Common myeloid progenitor, CD34-positive (primary cell): ENCODE data around the gene GIPC1.
A peak's percentile ranks its signal among the peaks of the same experiment; 100 is the strongest.

Experiments used
- CTCF ChIA-PET: fragments of 350-600 bp; sonication (Branson Sonifier 250); formaldehyde crosslinking; loops from one replicate; lab custom pipeline; 2021; ENCODE audit warnings: antibody characterized with exemption; lab: Charles Lee
- POLR2A ChIA-PET: fragments of 350-600 bp; sonication (Branson Sonifier 250); formaldehyde crosslinking; loops from one replicate; lab custom pipeline; 2021; ENCODE audit warnings: antibody characterized with exemption; lab: Charles Lee
- DNase-seq, 3 donors: peaks; one replicate each; pipeline versions ENCODE4 v3.0.0 to v3.0.0-alpha.2; 2013
- H3K27ac ChIP-seq, 2 experiments: 1 replicate in 1 of 2; 2 replicates in 1 of 2; pipeline ENCODE4 v1.7.0; 2013; ENCODE audit warnings: inconsistent platforms in 2 of 2, low read length in 2 of 2, mild to moderate bottlenecking in 2 of 2, low read depth in 1 of 2, moderate library complexity in 1 of 2; ENCODE audit not compliant: severe bottlenecking in 2 of 2, insufficient read depth in 1 of 2, poor library complexity in 1 of 2
- H3K27me3 ChIP-seq, 5 experiments: replicated peaks in 2 of 5; 1 replicate in 3 of 5; 2 replicates in 2 of 5; pipeline versions ENCODE4 v1.6.1 to v1.7.0; 2013; ENCODE audit warnings: low read length in 4 of 5, mild to moderate bottlenecking in 2 of 5, moderate library complexity in 2 of 5, inconsistent platforms in 1 of 5; ENCODE audit not compliant: insufficient read depth in 5 of 5, control insufficient read depth in 4 of 5
- H3K36me3 ChIP-seq, 4 experiments: 1 replicate in 2 of 4; 2 replicates in 2 of 4; pipeline versions ENCODE4 v1.6.1 to v1.7.0; 2013; ENCODE audit warnings: low read length in 3 of 4, control low read depth in 1 of 4, mild to moderate bottlenecking in 1 of 4; ENCODE audit not compliant: control insufficient read depth in 4 of 4, insufficient read depth in 4 of 4
- H3K4me1 ChIP-seq, 4 experiments: 1 replicate in 3 of 4; 2 replicates in 1 of 4; pipeline versions ENCODE4 v1.6.1 to v1.7.1; 2013; ENCODE audit warnings: low read length in 3 of 4, mild to moderate bottlenecking in 3 of 4, control low read depth in 1 of 4, inconsistent platforms in 1 of 4, moderate library complexity in 1 of 4; ENCODE audit not compliant: control insufficient read depth in 4 of 4, insufficient read depth in 4 of 4; ENCODE audit errors: control extremely low read depth in 1 of 4
- H3K4me3 ChIP-seq, 7 experiments: 1 replicate in 4 of 7; 2 replicates in 3 of 7; pipeline versions ENCODE4 v1.5.1 to v1.7.0; 2013; ENCODE audit warnings: mild to moderate bottlenecking in 7 of 7, low read length in 6 of 7, moderate library complexity in 6 of 7, inconsistent platforms in 2 of 7, low read depth in 2 of 7, control low read depth in 1 of 7; ENCODE audit not compliant: insufficient read depth in 4 of 7, control insufficient read depth in 1 of 7; ENCODE audit errors: extremely low read depth in 1 of 7
- H3K9me3 ChIP-seq, 5 experiments: 1 replicate in 4 of 5; 2 replicates in 1 of 5; pipeline versions ENCODE4 v1.6.1 to v1.7.1; 2013; ENCODE audit warnings: low read length in 4 of 5, mild to moderate bottlenecking in 2 of 5, inconsistent platforms in 1 of 5, low read depth in 1 of 5, moderate library complexity in 1 of 5; ENCODE audit not compliant: control insufficient read depth in 4 of 5, insufficient read depth in 2 of 5; ENCODE audit errors: control extremely low read depth in 1 of 5
- WGBS: methylation state at CpG from one replicate; pipeline ENCODE4 v1.1.5; 2013; ENCODE audit not compliant: insufficient coverage; 5-methylcytosine and 5-hydroxymethylcytosine counted together

The GIPC1 gene

DNA sequence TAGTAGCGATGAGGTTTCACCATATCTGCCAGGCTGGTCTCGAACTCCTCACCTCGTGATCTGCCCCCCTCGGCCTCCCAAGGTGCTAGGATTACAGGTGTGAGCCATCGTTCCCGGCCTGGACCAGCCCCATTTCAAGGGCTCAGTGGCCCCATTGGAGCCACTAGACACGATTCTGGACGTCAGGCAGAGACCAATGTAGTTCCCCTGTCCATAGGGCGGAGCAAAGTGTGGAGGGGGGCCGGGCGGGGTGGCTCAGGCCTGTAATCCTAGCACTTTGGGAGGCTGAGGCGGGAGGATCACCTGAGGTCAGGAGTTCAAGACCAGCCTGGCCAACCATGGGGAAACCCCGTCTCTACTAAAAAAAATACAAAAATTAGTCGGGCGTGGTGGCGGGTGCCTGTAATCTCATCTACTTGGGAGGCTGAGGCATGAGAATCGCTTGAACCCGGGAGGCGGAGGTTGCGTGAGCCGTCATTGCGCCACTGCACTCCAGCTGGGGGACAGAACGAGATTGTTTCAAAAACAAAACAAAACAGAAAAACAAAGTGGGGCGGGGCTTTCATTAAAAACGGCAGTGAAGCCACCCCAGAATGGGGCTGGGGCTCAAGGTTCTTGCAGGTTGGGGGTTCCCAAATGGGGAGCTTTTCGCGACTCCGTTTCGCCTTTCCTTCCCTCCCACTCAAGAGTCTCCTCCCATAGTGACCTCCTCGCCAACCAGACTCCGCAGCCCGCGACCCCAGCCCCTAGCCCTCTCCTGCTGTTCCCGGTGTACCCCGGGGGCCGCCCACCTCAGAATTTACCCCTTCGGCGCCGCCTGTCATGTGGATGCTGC lies 32.7 kb upstream of the GIPC1 start:
- peak overlapping the region; percentile 40 to 86 for H3K27ac ChIP-seq
- POLR2A ChIA-PET = interaction anchor here (1.0 to 1.8 kb wide), 2 partner anchors 8 to 11 kb away, joined by 3 to 12 read pairs; partner anchors contain the start of gene DNAJB1
- DNase-seq = no peak
- peaks cover 6 to 26% (median 14%) of the 10 kb centered on the region in 4 experiments for H3K4me1 ChIP-seq
- H3K27me3 ChIP-seq = no peaks in the 10 kb centered on the region
- no peaks in the 10 kb centered on the region for H3K36me3 ChIP-seq
- H3K4me3 ChIP-seq = peak overlapping the region; percentile 87 to 97 (median 95)
- H3K9me3 ChIP-seq = no peaks in the 10 kb centered on the region
- WGBS = 42% methylated on average over 39 of the region's 39 CpGs
- CTCF ChIA-PET = interaction anchor here (1.4 kb wide), 1 partner anchor 25 kb away, joined by 3 read pairs; no protein-coding TSS in a partner anchor

GRCh38 chr19:14526423-14526822 lies 30.5 kb upstream of the GIPC1 start:
- no peaks in the 10 kb centered on the region for H3K27me3 ChIP-seq
- ChIA-PET POLR2A (interaction anchor here (1.2 kb wide), 1 partner anchor 24 kb away, joined by 3 read pairs; no protein-coding TSS in a partner anchor), CTCF (interaction anchor here (1.0 to 1.4 kb wide), 2 partner anchors 19 to 34 kb away, joined by 3 to 4 read pairs; no protein-coding TSS in a partner anchor)
- no peaks in the 10 kb centered on the region for H3K36me3 ChIP-seq
- no peak overlapping the region for H3K4me3 ChIP-seq
- no peak overlapping the region for H3K27ac ChIP-seq
- WGBS = 100% methylated on average over 3 of the region's 4 CpGs
- no peak for DNase-seq
- H3K9me3 ChIP-seq = no peaks in the 10 kb centered on the region
- H3K4me1 ChIP-seq = peaks cover 6 to 24% (median 10%) of the 10 kb centered on the region in 4 experiments

- H3K4me3 ChIP-seq = no peak overlapping the region
- no peaks in the 10 kb centered on the region for H3K9me3 ChIP-seq
- CTCF ChIA-PET = interaction anchor here (0.6 to 1.4 kb wide), 3 partner anchors 19 to 102 kb away, joined by 3 to 4 read pairs (median 3); no protein-coding TSS in a partner anchor
- H3K27ac ChIP-seq = no peak overlapping the region
- WGBS = 100% methylated on average over 3 of the region's 6 CpGs
- no peak for DNase-seq
- peaks cover 6 to 22% (median 9%) of the 10 kb centered on the region in 4 experiments for H3K4me1 ChIP-seq
- POLR2A ChIA-PET = interaction anchor here (1.2 kb wide), 1 partner anchor 23 kb away, joined by 3 read pairs; no protein-coding TSS in a partner anchor
- H3K27me3 ChIP-seq = no peaks in the 10 kb centered on the region
- no peaks in the 10 kb centered on the region for H3K36me3 ChIP-seq
Observed at GRCh38 chr19:14525729-14526128, 29.8 kb upstream of the GIPC1 start.

DNA sequence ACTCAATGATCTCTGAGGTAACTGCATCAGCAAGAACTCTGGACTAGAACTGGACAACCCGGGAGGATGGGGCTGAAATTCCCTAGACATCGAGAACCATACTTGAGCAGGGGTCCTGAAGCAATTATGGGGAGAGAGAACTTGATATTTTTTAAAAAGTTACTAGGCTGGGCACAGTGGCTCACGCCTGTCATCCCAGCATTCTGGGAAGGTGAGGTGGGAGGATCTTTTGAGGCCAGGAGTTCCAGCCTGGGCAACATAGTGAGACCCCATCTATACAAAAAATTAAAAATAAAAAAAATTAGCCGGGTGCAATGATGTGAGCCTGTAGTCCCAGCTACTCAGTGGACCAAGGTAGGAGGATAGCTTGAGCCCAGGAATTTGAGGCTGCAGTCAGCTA lies 24.6 kb upstream of the GIPC1 start:
- peaks cover 0 to 14% (median 9%) of the 10 kb centered on the region in 4 experiments for H3K36me3 ChIP-seq
- WGBS = 100% methylated on average over 2 of the region's 4 CpGs
- peaks cover 2 to 46% (median 26%) of the 10 kb centered on the region in 4 experiments for H3K4me1 ChIP-seq
- no peak overlapping the region for H3K27ac ChIP-seq
- no peaks in the 10 kb centered on the region for H3K9me3 ChIP-seq
- ChIA-PET POLR2A (interaction anchor here (0.8 kb wide), 1 partner anchor 8 kb away, joined by 3 read pairs; no protein-coding TSS in a partner anchor), CTCF (interaction anchor here (2.6 kb wide), 1 partner anchor 30 kb away, joined by 13 read pairs; no protein-coding TSS in a partner anchor)
- H3K4me3 ChIP-seq = no peak overlapping the region
- no peak for DNase-seq
- no peaks in the 10 kb centered on the region for H3K27me3 ChIP-seq

DNA sequence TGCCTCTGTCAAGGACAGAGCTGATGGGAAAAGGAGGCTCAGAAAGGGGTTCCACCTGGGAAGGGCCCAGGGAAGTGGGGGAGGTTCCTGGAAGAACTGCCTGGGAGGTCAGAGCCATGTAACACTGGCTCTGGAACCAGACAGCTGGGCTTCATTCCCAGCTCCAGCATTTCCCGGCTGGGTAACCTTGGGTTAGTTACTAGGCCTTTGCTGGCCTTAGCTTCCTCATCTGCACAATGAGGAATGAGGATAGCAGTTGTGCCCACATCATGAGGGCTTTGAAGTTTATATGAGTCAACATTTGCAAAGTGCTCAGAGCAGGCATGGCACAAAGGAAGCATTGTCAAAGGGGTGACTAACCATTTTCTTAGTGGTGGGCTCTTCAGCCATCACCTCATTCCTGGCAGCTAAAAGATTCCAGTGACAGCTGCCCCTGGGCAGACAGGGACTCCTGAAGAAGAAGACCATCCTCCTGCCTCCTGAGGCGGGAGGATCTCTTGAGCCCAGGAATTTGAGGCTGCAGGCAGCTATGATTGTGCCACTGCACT lies 24.0 kb upstream of the GIPC1 start:
- Histone ChIP-seq H3K9me3 (no peaks in the 10 kb centered on the region), H3K27ac (no peak overlapping the region), H3K27me3 (no peaks in the 10 kb centered on the region), H3K36me3 (peaks cover 4 to 20% (median 15%) of the 10 kb centered on the region in 4 experiments), H3K4me3 (no peak overlapping the region), H3K4me1 (peaks cover 2 to 51% (median 26%) of the 10 kb centered on the region in 4 experiments)
- WGBS = 90% methylated on average over 2 of the region's 2 CpGs
- peak in 2 of 3 donors; percentile 35 to 41 for DNase-seq
- ChIA-PET POLR2A (interaction anchor here (0.8 kb wide), 1 partner anchor 9 kb away, joined by 3 read pairs; no protein-coding TSS in a partner anchor), CTCF (interaction anchor here (2.6 kb wide), 1 partner anchor 31 kb away, joined by 13 read pairs; no protein-coding TSS in a partner anchor)

DNA sequence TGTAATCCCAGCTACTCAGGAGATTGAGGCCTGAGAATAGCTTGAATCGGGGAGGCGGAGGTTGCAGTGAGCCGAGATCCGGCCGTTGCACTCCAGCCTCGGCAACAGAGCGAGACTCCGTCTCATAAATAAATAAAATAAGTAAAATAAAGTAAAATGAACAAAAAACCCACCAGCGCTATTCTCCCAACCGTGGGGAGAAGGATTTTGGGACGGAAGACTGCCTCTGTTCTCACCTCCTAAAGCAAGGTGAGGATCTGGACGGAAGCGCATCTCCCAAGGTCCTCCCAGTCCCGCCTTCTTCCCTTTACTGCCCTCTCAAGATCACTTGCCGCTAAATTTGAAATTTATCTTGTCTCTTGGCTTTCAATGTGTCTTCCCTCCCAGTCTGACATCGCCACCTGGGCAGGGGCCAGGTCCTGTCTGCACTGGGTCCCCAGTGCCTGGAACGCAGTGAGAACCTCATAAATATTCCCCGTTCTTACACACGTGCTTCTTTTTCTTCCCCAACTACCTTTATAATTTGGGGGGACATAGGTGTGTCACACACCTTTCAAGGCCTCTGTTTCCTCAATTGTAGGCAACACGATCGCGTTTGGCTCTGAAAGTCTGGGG lies 23.4 kb upstream of the GIPC1 start:
- CTCF ChIA-PET = interaction anchor here (2.0 to 2.6 kb wide), 2 partner anchors 28 to 32 kb away, joined by 4 to 13 read pairs; no protein-coding TSS in a partner anchor
- DNase-seq = no peak
- H3K27me3 ChIP-seq = no peaks in the 10 kb centered on the region
- H3K9me3 ChIP-seq = no peaks in the 10 kb centered on the region
- peak overlapping the region in 1 of 2 experiments; percentile 79 for H3K27ac ChIP-seq
- 100% methylated on average over 8 of the region's 22 CpGs for WGBS
- H3K4me3 ChIP-seq = peak overlapping the region in 1 of 7 experiments; percentile 69
- H3K36me3 ChIP-seq = peaks cover 5 to 26% (median 20%) of the 10 kb centered on the region in 4 experiments
- POLR2A ChIA-PET = interaction anchor here (0.7 to 1.2 kb wide), 2 partner anchors 13 to 18 kb away, joined by 3 to 4 read pairs; no protein-coding TSS in a partner anchor
- H3K4me1 ChIP-seq = peaks cover 2 to 51% (median 26%) of the 10 kb centered on the region in 4 experiments
